OCI-LY1 (cell line): Measurements from ENCODE around the gene SPPL2B.

ENCODE experiments used
- H2AFZ ChIP-seq: fragments of 200-600 bp; sonication (generic), shearing (Covaris generic); 2 replicates; pipeline ENCODE4 v1.6.0; 2014; ENCODE audit warnings: antibody characterized with exemption, mild to moderate bottlenecking, low read length
- H3F3A ChIP-seq: fragments of 200-600 bp; sonication (generic), shearing (Covaris generic); 2 replicates; pipeline ENCODE4 v1.6.0; 2014; ENCODE audit warnings: mild to moderate bottlenecking, antibody characterized with exemption, low read length, moderate library complexity; ENCODE audit not compliant: insufficient read depth
- H3K27ac ChIP-seq: fragments of 200-600 bp; sonication (generic); 2 replicates; pipeline ENCODE4 v1.5.1; 2014; ENCODE audit warnings: low read length, mixed run types, mild to moderate bottlenecking, low read depth; ENCODE audit not compliant: poor library complexity, severe bottlenecking
- H3K27me3 ChIP-seq: fragments of 200-600 bp; sonication (generic); 2 replicates; pipeline ENCODE4 v1.6.0; 2014; ENCODE audit warnings: antibody characterized with exemption, mild to moderate bottlenecking, low read length, moderate library complexity; ENCODE audit not compliant: insufficient read depth
- H3K36me3 ChIP-seq: fragments of 200-600 bp; sonication (generic); 2 replicates; pipeline ENCODE4 v1.6.1; 2014; ENCODE audit warnings: mild to moderate bottlenecking, antibody characterized with exemption, low read length, moderate library complexity, mixed read lengths; ENCODE audit not compliant: insufficient read depth
- H3K4me1 ChIP-seq: fragments of 200-600 bp; sonication (generic); 2 replicates; pipeline ENCODE4 v1.5.1; 2014; ENCODE audit warnings: mild to moderate bottlenecking, low read length, moderate library complexity; ENCODE audit not compliant: insufficient read depth, severe bottlenecking
- H3K4me2 ChIP-seq: fragments of 200-600 bp; sonication (generic), shearing (Covaris generic); 2 replicates; pipeline ENCODE4 v1.6.1; 2014; ENCODE audit warnings: low read length
- H3K4me3 ChIP-seq: fragments of 200-600 bp; sonication (generic); 2 replicates; pipeline ENCODE4 v1.5.1; 2014; ENCODE audit warnings: low read length, low read depth, mild to moderate bottlenecking, mixed read lengths; ENCODE audit not compliant: poor library complexity, severe bottlenecking
- H3K79me2 ChIP-seq: fragments of 200-600 bp; shearing (Covaris generic); 2 replicates; pipeline ENCODE4 v1.6.1; 2016; ENCODE audit warnings: mixed run types, low read length, mixed read lengths; ENCODE audit not compliant: insufficient read depth
- H3K9ac ChIP-seq: fragments of 200-600 bp; sonication (generic), shearing (Covaris generic); 2 replicates; pipeline ENCODE4 v1.6.1; 2014; ENCODE audit warnings: mild to moderate bottlenecking, low read length, mixed read lengths
- H3K9me2 ChIP-seq: fragments of 200-600 bp; sonication (generic), shearing (Covaris generic); 2 replicates; pipeline ENCODE4 v1.6.1; 2014; ENCODE audit warnings: low read depth, mild to moderate bottlenecking, low read length, mixed read lengths
- H3K9me3 ChIP-seq: fragments of 200-600 bp; shearing (Covaris generic); 2 replicates; pipeline ENCODE4 v1.6.1; 2014; ENCODE audit warnings: low read length, mixed read lengths
- H4K20me1 ChIP-seq: fragments of 200-600 bp; sonication (generic), shearing (Covaris generic); 2 replicates; pipeline ENCODE4 v1.6.0; 2016; ENCODE audit warnings: mild to moderate bottlenecking, low read length; ENCODE audit not compliant: insufficient read depth
- CTCF ChIP-seq: fragments of 200-600 bp; sonication (generic), shearing (Covaris generic); IDR thresholded peaks from 2 replicates; pipeline ENCODE4 v1.5.1; 2017; ENCODE audit warnings: mild to moderate bottlenecking, antibody characterized with exemption, low read length, moderate library complexity, mixed read lengths
- EZH2 ChIP-seq: fragments of 200-600 bp; sonication (generic), shearing (Covaris generic); IDR thresholded peaks from 2 replicates; pipeline ENCODE4 v1.8.0; 2017; ENCODE audit warnings: borderline replicate concordance, mixed run types, mild to moderate bottlenecking, antibody characterized with exemption, low read length, moderate library complexity, mixed read lengths

SPPL2B gene

DNA sequence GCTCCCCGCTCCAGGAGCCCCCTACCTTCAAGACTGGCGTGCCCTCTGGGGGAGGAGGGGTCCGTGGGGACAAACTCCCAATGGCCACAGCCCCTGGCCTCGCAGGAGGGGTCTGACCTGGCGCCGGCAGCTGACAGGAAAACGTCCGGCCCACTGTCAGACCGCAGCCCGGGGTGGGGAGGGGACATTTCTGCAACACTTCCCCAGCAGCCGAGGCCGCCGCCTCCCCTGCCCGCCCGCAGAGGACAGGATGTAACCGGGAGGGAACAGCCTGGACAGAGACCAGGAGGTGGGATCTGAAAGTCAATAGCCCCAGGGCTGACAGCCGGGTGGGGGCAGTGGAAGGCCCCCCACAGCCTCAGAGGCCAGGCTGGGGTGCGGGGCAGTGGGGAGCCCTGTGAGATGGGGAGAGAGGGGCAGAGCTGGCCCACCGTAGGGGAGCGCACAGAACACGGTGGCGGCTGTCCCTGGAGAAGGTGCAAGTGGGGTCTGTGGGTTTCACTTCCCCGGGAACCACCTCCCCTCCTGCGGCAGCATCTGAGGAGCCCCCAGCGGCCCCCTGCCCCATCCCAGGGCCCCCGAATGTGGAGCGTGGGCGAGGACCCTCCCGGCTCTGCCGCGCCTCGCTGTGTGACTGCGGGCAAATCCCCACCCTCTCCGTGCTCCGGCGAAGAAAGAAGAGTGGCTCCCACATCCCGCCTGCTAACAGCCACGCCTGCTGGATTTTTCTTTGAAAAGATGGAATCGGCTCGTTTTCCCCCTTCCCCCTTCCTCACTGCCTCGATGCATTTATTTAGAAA lies 46.2 kb upstream of the SPPL2B start, which contains the start of gene PEAK3:
Gene PEAK3 (minus strand): TSS at position 114 of the 800 bp plus-strand sequence. CDS start 1,244 bp downstream, outside the sequence.
- no peak within 1 kb of the TSS for H2AFZ ChIP-seq
- no peaks in the 10 kb centered on the region for H4K20me1 ChIP-seq
- no peak within 1 kb of the TSS for H3K4me2 ChIP-seq
- H3K27me3 ChIP-seq: peaks cover 9% of the 10 kb centered on the region
- H3F3A ChIP-seq: no peaks in the 10 kb centered on the region
- H3K27ac ChIP-seq: no peak within 1 kb of the TSS
- no peaks in the 10 kb centered on the region for H3K36me3 ChIP-seq
- no peak for TF ChIP-seq EZH2
- TF ChIP-seq CTCF: no peak
- no peaks in the 10 kb centered on the region for H3K9me3 ChIP-seq
- H3K79me2 ChIP-seq: no peaks in the 10 kb centered on the region
- H3K9ac ChIP-seq: no peak within 1 kb of the TSS
- no peak within 1 kb of the TSS for H3K4me3 ChIP-seq
- no peaks in the 10 kb centered on the region for H3K4me1 ChIP-seq
- H3K9me2 ChIP-seq: no peaks in the 10 kb centered on the region

- Histone ChIP-seq H3F3A (no peaks in the 10 kb centered on the region), H3K27ac (no peak overlapping the region), H3K9me2 (no peaks in the 10 kb centered on the region), H3K4me1 (no peaks in the 10 kb centered on the region), H2AFZ (no peak overlapping the region), H3K79me2 (no peaks in the 10 kb centered on the region), H4K20me1 (no peaks in the 10 kb centered on the region), H3K9me3 (no peaks in the 10 kb centered on the region), H3K9ac (no peak overlapping the region), H3K27me3 (peaks cover 9% of the 10 kb centered on the region), H3K4me2 (no peak overlapping the region), H3K4me3 (no peak overlapping the region), H3K36me3 (no peaks in the 10 kb centered on the region)
- TF ChIP-seq CTCF: no peak
- no peak for TF ChIP-seq EZH2
Observed at GRCh38 chr19:2282862-2283237, 45.6 kb upstream of the SPPL2B start.

GRCh38 chr19:2283835-2284507 lies 44.5 kb upstream of the SPPL2B start:
- H3K9ac ChIP-seq: no peak overlapping the region
- H3F3A ChIP-seq: no peaks in the 10 kb centered on the region
- no peak overlapping the region for H3K27ac ChIP-seq
- H3K36me3 ChIP-seq: no peaks in the 10 kb centered on the region
- H3K4me3 ChIP-seq: no peak overlapping the region
- TF ChIP-seq EZH2: no peak
- TF ChIP-seq CTCF: no peak
- H3K27me3 ChIP-seq: peaks cover 15% of the 10 kb centered on the region
- peaks cover 2% of the 10 kb centered on the region for H3K4me1 ChIP-seq
- H3K79me2 ChIP-seq: no peaks in the 10 kb centered on the region
- no peak overlapping the region for H3K4me2 ChIP-seq
- H2AFZ ChIP-seq: no peak overlapping the region
- H4K20me1 ChIP-seq: no peaks in the 10 kb centered on the region
- H3K9me3 ChIP-seq: no peaks in the 10 kb centered on the region
- no peaks in the 10 kb centered on the region for H3K9me2 ChIP-seq
